HepG2 (cell line): ENCODE data around the gene CLTCL1.

Experiments
- AKAP8 ChIP-seq: sonication (generic); formaldehyde crosslinking; IDR thresholded peaks from 2 replicates; pipeline ENCODE4 v1.5.1; 2020; ENCODE audit warnings: mild to moderate bottlenecking, missing genetic modification reagents
- NR1H2 ChIP-seq: sonication (generic); formaldehyde crosslinking; IDR thresholded peaks from 2 replicates; pipeline ENCODE4 v1.8.1; 2022; ENCODE audit warnings: low read depth, missing genetic modification reagents, borderline replicate concordance
- TF ChIP-seq, protein P1 (sequence below): sonication (generic); formaldehyde crosslinking; IDR thresholded peaks from 2 replicates; pipeline ENCODE4 v1.4.0; 2020; ENCODE audit warnings: missing genetic modification reagents, borderline replicate concordance

DNA sequence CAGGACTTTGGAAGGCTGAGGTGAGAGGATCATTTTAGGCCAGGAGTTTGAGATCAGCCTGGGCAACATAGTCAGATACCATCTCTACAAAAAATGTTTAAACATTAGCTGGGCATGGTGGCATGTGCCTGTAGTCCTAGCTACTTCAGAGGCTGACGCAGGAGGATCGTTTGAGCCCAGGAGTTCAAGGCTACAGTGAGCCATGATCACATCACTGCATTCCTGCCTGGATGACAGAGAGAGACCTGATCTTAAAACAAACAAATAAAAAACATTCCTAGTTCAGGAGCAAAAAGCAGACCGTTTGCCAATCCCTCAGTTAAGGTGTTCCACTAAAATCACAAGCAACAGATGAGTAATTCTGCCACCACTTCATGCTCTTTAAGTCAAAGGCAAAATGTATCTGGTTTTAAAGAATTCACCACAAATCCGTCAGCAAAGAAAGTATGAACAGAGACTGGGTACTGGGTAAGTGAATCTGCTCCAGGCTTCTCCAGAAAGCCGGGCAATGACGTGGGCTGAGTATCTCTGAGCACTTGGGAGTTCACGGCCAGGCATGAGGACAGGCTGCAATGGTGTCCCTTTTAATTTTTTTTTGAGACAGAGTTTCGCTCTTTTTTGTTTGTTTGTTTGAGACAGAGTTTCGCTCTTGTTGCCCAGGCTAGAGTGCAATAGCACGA is 19.5 kb downstream of the CLTCL1 start:
- TF ChIP-seq, protein P1, sequence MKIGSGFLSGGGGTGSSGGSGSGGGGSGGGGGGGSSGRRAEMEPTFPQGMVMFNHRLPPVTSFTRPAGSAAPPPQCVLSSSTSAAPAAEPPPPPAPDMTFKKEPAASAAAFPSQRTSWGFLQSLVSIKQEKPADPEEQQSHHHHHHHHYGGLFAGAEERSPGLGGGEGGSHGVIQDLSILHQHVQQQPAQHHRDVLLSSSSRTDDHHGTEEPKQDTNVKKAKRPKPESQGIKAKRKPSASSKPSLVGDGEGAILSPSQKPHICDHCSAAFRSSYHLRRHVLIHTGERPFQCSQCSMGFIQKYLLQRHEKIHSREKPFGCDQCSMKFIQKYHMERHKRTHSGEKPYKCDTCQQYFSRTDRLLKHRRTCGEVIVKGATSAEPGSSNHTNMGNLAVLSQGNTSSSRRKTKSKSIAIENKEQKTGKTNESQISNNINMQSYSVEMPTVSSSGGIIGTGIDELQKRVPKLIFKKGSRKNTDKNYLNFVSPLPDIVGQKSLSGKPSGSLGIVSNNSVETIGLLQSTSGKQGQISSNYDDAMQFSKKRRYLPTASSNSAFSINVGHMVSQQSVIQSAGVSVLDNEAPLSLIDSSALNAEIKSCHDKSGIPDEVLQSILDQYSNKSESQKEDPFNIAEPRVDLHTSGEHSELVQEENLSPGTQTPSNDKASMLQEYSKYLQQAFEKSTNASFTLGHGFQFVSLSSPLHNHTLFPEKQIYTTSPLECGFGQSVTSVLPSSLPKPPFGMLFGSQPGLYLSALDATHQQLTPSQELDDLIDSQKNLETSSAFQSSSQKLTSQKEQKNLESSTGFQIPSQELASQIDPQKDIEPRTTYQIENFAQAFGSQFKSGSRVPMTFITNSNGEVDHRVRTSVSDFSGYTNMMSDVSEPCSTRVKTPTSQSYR (CRISPR knock-in tag) = no peak
- TF ChIP-seq NR1H2 (CRISPR knock-in tag) = no peak
- no peak for TF ChIP-seq AKAP8 (CRISPR knock-in tag)
